ACC112 (cell line): Measurements from ENCODE around the gene FANCE.
A peak's percentile ranks its signal among the peaks of the same experiment; 100 is the strongest.

ENCODE experiments used
- H2AFZ ChIP-seq: fragments of 200-600 bp; sonication (generic); one replicate; pipeline ENCODE4 v1.6.0; 2017; ENCODE audit warnings: antibody characterized with exemption, low read length; ENCODE audit not compliant: unreplicated experiment
- H3K27ac ChIP-seq: fragments of 200-600 bp; sonication (generic); 2 replicates; pipeline ENCODE4 v1.5.1; 2014; ENCODE audit warnings: low read depth, mild to moderate bottlenecking, antibody characterized with exemption, low read length, moderate library complexity
- H3K27me3 ChIP-seq: fragments of 200-600 bp; sonication (generic); 2 replicates; pipeline ENCODE4 v1.6.1; 2014; ENCODE audit warnings: mild to moderate bottlenecking, antibody characterized with exemption, low read length, moderate library complexity, mixed read lengths; ENCODE audit not compliant: insufficient read depth
- H3K36me3 ChIP-seq: fragments of 200-600 bp; sonication (generic); 2 replicates; pipeline ENCODE4 v1.6.1; 2016; ENCODE audit warnings: mild to moderate bottlenecking, antibody characterized with exemption, low read length, moderate library complexity, mixed read lengths; ENCODE audit not compliant: insufficient read depth
- H3K4me1 ChIP-seq: fragments of 200-600 bp; sonication (generic); one replicate; pipeline ENCODE4 v1.6.1; 2016; ENCODE audit warnings: low read length, mixed read lengths; ENCODE audit not compliant: insufficient read depth, unreplicated experiment, control insufficient read depth
- H3K4me3 ChIP-seq: fragments of 200-600 bp; sonication (generic); 2 replicates; pipeline ENCODE4 v1.5.1; 2014; ENCODE audit warnings: mild to moderate bottlenecking, low read depth, low read length
- H3K79me2 ChIP-seq: fragments of 200-600 bp; sonication (generic); one replicate; pipeline ENCODE4 v1.6.0; 2016; ENCODE audit warnings: low read length; ENCODE audit not compliant: control insufficient read depth, unreplicated experiment, insufficient read depth

The FANCE gene

GRCh38 chr6:35452183-35453090, at the start of gene FANCE:
Gene FANCE, plus strand, starts transcription at chr6:35452338. Its CDS starts 208 bp downstream, at chr6:35452546.
- peak within 1 kb of the TSS; percentile 4; the same call in 1 of the 2 replicates for H3K27ac ChIP-seq
- no peaks in the 10 kb centered on the region for H3K27me3 ChIP-seq
- H2AFZ ChIP-seq = peak within 1 kb of the TSS; percentile 79
- peaks cover 23% of the 10 kb centered on the region for H3K4me1 ChIP-seq
- no peaks in the 10 kb centered on the region for H3K36me3 ChIP-seq
- H3K79me2 ChIP-seq = peaks cover 17% of the 10 kb centered on the region
- peak within 1 kb of the TSS; percentile 87 for H3K4me3 ChIP-seq

- Histone ChIP-seq H3K27ac (no peak overlapping the region), H3K4me1 (peaks cover 7% of the 10 kb centered on the region), H3K27me3 (no peaks in the 10 kb centered on the region), H3K4me3 (no peak overlapping the region), H3K36me3 (no peaks in the 10 kb centered on the region), H3K79me2 (no peaks in the 10 kb centered on the region), H2AFZ (no peak overlapping the region)
Measured at GRCh38 chr6:35402856-35403191, 49.3 kb upstream of the FANCE start.

GRCh38 chr6:35403544-35404442, 48.3 kb upstream of the FANCE start:
- H3K36me3 ChIP-seq = no peaks in the 10 kb centered on the region
- H2AFZ ChIP-seq = no peak overlapping the region
- H3K27ac ChIP-seq = no peak overlapping the region
- peaks cover 7% of the 10 kb centered on the region for H3K4me1 ChIP-seq
- H3K79me2 ChIP-seq = peaks cover 1% of the 10 kb centered on the region
- H3K4me3 ChIP-seq = no peak overlapping the region
- no peaks in the 10 kb centered on the region for H3K27me3 ChIP-seq

GRCh38 chr6:35406711-35407485, 45.2 kb upstream of the FANCE start:
- no peak overlapping the region for H3K27ac ChIP-seq

GRCh38 chr6:35409245-35409644, 42.9 kb upstream of the FANCE start:
- no peak overlapping the region for H3K27ac ChIP-seq
- H3K4me1 ChIP-seq = no peaks in the 10 kb centered on the region
- peaks cover 6% of the 10 kb centered on the region; the same call in 1 of the 2 replicates for H3K36me3 ChIP-seq
- H3K4me3 ChIP-seq = no peak overlapping the region
- no peaks in the 10 kb centered on the region for H3K27me3 ChIP-seq
- no peak overlapping the region for H2AFZ ChIP-seq
- H3K79me2 ChIP-seq = peaks cover 2% of the 10 kb centered on the region

More at GRCh38 chr6:35406711-35407485, 45.2 kb upstream of the FANCE start:
- no peak overlapping the region for H3K4me3 ChIP-seq
- no peak overlapping the region for H2AFZ ChIP-seq
- peaks cover 2% of the 10 kb centered on the region for H3K79me2 ChIP-seq
- no peaks in the 10 kb centered on the region for H3K36me3 ChIP-seq
- no peaks in the 10 kb centered on the region for H3K27me3 ChIP-seq
- H3K4me1 ChIP-seq = no peaks in the 10 kb centered on the region

GRCh38 chr6:35410131-35410530, 42.0 kb upstream of the FANCE start:
- no peaks in the 10 kb centered on the region for H3K27me3 ChIP-seq
- no peak overlapping the region for H3K27ac ChIP-seq

GRCh38 chr6:35411066-35411465, 41.1 kb upstream of the FANCE start:
- H2AFZ ChIP-seq = no peak overlapping the region
- H3K27ac ChIP-seq = no peak overlapping the region
- H3K4me3 ChIP-seq = no peak overlapping the region
- H3K79me2 ChIP-seq = peaks cover 2% of the 10 kb centered on the region
- H3K4me1 ChIP-seq = peaks cover 7% of the 10 kb centered on the region
- peaks cover 6% of the 10 kb centered on the region; the same call in 1 of the 2 replicates for H3K36me3 ChIP-seq
- no peaks in the 10 kb centered on the region for H3K27me3 ChIP-seq

More at GRCh38 chr6:35410131-35410530, 42.0 kb upstream of the FANCE start:
- H3K36me3 ChIP-seq = peaks cover 6% of the 10 kb centered on the region; the same call in 1 of the 2 replicates
- H3K79me2 ChIP-seq = peaks cover 2% of the 10 kb centered on the region
- peaks cover 7% of the 10 kb centered on the region for H3K4me1 ChIP-seq
- H2AFZ ChIP-seq = no peak overlapping the region
- H3K4me3 ChIP-seq = no peak overlapping the region

GRCh38 chr6:35412102-35412501, 40.0 kb upstream of the FANCE start:
- Histone ChIP-seq H3K79me2 (peaks cover 2% of the 10 kb centered on the region), H3K36me3 (peaks cover 6% of the 10 kb centered on the region; the same call in 1 of the 2 replicates), H2AFZ (no peak overlapping the region), H3K4me3 (no peak overlapping the region), H3K27ac (no peak overlapping the region), H3K27me3 (no peaks in the 10 kb centered on the region), H3K4me1 (peaks cover 7% of the 10 kb centered on the region)

GRCh38 chr6:35413911-35414310, 38.2 kb upstream of the FANCE start:
- H3K27me3 ChIP-seq = no peaks in the 10 kb centered on the region
- peaks cover under 1% of the 10 kb centered on the region for H3K79me2 ChIP-seq
- no peak overlapping the region for H3K4me3 ChIP-seq
- H3K4me1 ChIP-seq = peaks cover 9% of the 10 kb centered on the region
- H3K27ac ChIP-seq = no peak overlapping the region
- H3K36me3 ChIP-seq = peaks cover 6% of the 10 kb centered on the region; the same call in 1 of the 2 replicates
- H2AFZ ChIP-seq = no peak overlapping the region
